Tibial nerve (tissue), 4 donors: Measurements from ENCODE around the gene HLA-DMB.

Experiments
- EP300 ChIP-seq, 2 donors: sonication (generic); formaldehyde crosslinking; IDR thresholded peaks; one replicate each; pipeline ENCODE4 v1.6.1; 2017; ENCODE audit warnings: antibody characterized with exemption in 2 of 2, mild to moderate bottlenecking in 1 of 2
- POLR2A ChIP-seq, 2 donors: fragments of 450-650 bp; IDR thresholded peaks; one replicate each; pipeline ENCODE4 v1.6.1; 2017; ENCODE audit warnings: antibody characterized with exemption in 2 of 2, mild to moderate bottlenecking in 2 of 2, moderate library complexity in 2 of 2
- TF ChIP-seq, protein P1 (sequence below), 5 experiments: fragments of 200-600 bp in 3 of 5; fragments of 450-650 bp in 2 of 5; sonication (generic) in 3 of 5; IDR thresholded peaks; one replicate each; pipeline ENCODE4 v1.5.1; 2016 to 2019; ENCODE audit warnings: antibody characterized with exemption in 5 of 5, mild to moderate bottlenecking in 3 of 5, moderate library complexity in 2 of 5

DNA sequence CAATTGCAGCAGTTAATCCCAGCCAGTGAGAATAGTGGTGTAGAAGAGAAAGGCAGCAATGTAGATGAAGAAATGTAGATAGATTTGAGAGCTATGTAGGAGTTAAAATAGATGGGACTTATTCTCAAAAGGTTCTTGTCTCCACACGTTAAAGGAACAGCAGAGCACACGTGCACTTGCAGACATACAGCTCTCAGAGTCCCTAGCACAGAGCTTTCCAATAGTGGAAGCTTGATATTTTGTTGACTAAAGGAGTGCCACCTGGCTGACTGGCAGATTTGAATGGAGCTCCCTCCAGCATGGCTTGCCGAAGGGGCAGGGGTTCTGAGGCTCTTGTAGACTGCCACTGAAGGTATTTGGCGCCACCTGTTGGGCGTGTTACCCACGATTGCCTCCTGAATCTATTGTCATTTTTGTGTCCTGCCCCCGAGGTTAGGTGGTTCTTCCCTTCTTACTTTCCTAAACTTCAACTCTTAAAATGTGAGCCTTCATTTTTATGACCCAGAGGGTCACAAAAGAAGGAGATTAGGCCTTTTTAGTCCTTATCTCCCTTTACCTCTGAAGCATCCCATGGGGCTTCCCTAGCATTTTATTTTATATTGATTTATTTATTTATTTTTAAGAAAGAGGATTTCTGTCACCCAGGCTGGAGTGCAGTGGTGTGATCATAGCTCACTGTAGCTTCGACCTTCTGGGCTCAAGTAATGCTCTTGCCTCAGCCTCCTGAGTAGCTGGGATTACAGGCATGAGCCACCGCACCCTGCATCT lies 44.0 kb upstream of the HLA-DMB start:
- TF ChIP-seq, protein P1, sequence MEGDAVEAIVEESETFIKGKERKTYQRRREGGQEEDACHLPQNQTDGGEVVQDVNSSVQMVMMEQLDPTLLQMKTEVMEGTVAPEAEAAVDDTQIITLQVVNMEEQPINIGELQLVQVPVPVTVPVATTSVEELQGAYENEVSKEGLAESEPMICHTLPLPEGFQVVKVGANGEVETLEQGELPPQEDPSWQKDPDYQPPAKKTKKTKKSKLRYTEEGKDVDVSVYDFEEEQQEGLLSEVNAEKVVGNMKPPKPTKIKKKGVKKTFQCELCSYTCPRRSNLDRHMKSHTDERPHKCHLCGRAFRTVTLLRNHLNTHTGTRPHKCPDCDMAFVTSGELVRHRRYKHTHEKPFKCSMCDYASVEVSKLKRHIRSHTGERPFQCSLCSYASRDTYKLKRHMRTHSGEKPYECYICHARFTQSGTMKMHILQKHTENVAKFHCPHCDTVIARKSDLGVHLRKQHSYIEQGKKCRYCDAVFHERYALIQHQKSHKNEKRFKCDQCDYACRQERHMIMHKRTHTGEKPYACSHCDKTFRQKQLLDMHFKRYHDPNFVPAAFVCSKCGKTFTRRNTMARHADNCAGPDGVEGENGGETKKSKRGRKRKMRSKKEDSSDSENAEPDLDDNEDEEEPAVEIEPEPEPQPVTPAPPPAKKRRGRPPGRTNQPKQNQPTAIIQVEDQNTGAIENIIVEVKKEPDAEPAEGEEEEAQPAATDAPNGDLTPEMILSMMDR (IDR thresholded peaks at IDR 0.05), result peak; percentile 83 to 93 (median 87)
- no peak for TF ChIP-seq POLR2A (IDR thresholded peaks at IDR 0.05)
- TF ChIP-seq EP300 (IDR thresholded peaks at IDR 0.05), result peak in 1 of 2 donors; percentile 27
